Ascending aorta (tissue), 2 donors: Measurements from ENCODE around the gene GIT1. TPM values are rescaled to one million over a fixed set of nuclear protein-coding genes. Genes with fewer than 3 reads are reported as not detected.

Experiments used
- DNase-seq, 2 donors: peaks; one replicate each; pipeline ENCODE4 v3.0.0-alpha.2; 2019; ENCODE audit warnings: low spot score in 2 of 2
- H3K27ac ChIP-seq, 2 donors: fragments of 200-600 bp; sonication (generic); one replicate each; pipeline ENCODE4 v1.5.1; 2016 to 2017; ENCODE audit warnings: mild to moderate bottlenecking in 1 of 2
- H3K27me3 ChIP-seq: fragments of 200-600 bp; sonication (generic); one replicate; pipeline ENCODE4 v1.5.1; 2017
- H3K36me3 ChIP-seq, 2 donors: fragments of 200-600 bp; sonication (generic); one replicate each; pipeline ENCODE4 v1.5.1; 2016
- H3K4me1 ChIP-seq, 2 donors: fragments of 200-600 bp; sonication (generic); one replicate each; pipeline ENCODE4 v1.5.1; 2016 to 2017; ENCODE audit warnings: mild to moderate bottlenecking in 1 of 2
- H3K4me3 ChIP-seq, 2 donors: fragments of 200-600 bp; sonication (generic); one replicate each; pipeline ENCODE4 v1.5.1; 2016 to 2017; ENCODE audit warnings: mild to moderate bottlenecking in 1 of 2
- H3K9me3 ChIP-seq, 2 donors: fragments of 200-600 bp; sonication (generic); one replicate each; pipeline ENCODE4 v1.5.1; 2016
- CTCF ChIP-seq, 3 experiments: fragments of 200-600 bp in 2 of 3; fragments of 450-650 bp in 1 of 3; sonication (generic) in 2 of 3; IDR thresholded peaks; one replicate each; pipeline ENCODE4 v1.5.1; 2016 to 2019; ENCODE audit warnings: antibody characterized with exemption in 3 of 3, mild to moderate bottlenecking in 1 of 3, moderate library complexity in 1 of 3
- intact Hi-C: fragments of 100-400 bp; cut with DNase I; formaldehyde crosslinking; loops from one replicate; pipeline ENCODE4 v1.15.1; 2023
- total RNA-seq: library from RNA; depleted of rRNA; stranded (reverse); fragments of >200 nt; gene quantifications from one replicate; pipeline ENCODE4 v1.1.0, GENCODE V29; 2016

The GIT1 gene
- total RNA-seq, 1 donor from 2014 or later = 142 TPM

GRCh38 chr17:29591146-29591736 is 1.8 kb upstream of the GIT1 start:
- Histone ChIP-seq H3K36me3 (no peaks in the 10 kb centered on the region), H3K4me1 (peaks cover 36 to 55% of the 10 kb centered on the region in 2 donors), H3K27me3 (no peaks in the 10 kb centered on the region), H3K27ac (peak overlapping the region; percentile 87 to 95), H3K9me3 (no peaks in the 10 kb centered on the region), H3K4me3 (peak overlapping the region; percentile 84 to 88)
- TF ChIP-seq CTCF (IDR thresholded peaks at IDR 0.05) = no peak
- DNase-seq = no peak
- intact Hi-C loops = loop anchor here (1.0 to 5.0 kb wide), 5 partner anchors 11 to 340 kb away; partner anchors contain the start of gene SSH2

- intact Hi-C loops = loop anchor here (1.0 to 5.0 kb wide), 5 partner anchors 10 to 340 kb away; partner anchors contain the start of gene SSH2
- Histone ChIP-seq H3K4me1 (peaks cover 36 to 55% of the 10 kb centered on the region in 2 donors), H3K36me3 (no peaks in the 10 kb centered on the region), H3K9me3 (no peaks in the 10 kb centered on the region), H3K27me3 (no peaks in the 10 kb centered on the region), H3K4me3 (peak overlapping the region; percentile 84 to 88), H3K27ac (peak overlapping the region; percentile 87 to 95)
- DNase-seq = no peak
- no peak for TF ChIP-seq CTCF (IDR thresholded peaks at IDR 0.05)
Measured at GRCh38 chr17:29590411-29591145, 1.1 kb upstream of the GIT1 start.

- H3K4me3 ChIP-seq = peak overlapping the region; percentile 84 to 97
- H3K9me3 ChIP-seq = no peaks in the 10 kb centered on the region
- H3K36me3 ChIP-seq = no peaks in the 10 kb centered on the region
- peaks cover 36 to 55% of the 10 kb centered on the region in 2 donors for H3K4me1 ChIP-seq
- no peak for TF ChIP-seq CTCF (IDR thresholded peaks at IDR 0.05)
- intact Hi-C loops = loop anchor here (2.0 kb wide), 1 partner anchor 20 kb away; the partner anchor contains the start of gene TP53I13
- DNase-seq = no peak
- H3K27ac ChIP-seq = peak overlapping the region; percentile 82 to 83
- H3K27me3 ChIP-seq = no peaks in the 10 kb centered on the region
Measured at GRCh38 chr17:29588562-29589411, 661 bp downstream of the GIT1 start.

- H3K9me3 ChIP-seq = no peaks in the 10 kb centered on the region
- H3K4me3 ChIP-seq = peak overlapping the region; percentile 84 to 97
- H3K27me3 ChIP-seq = no peaks in the 10 kb centered on the region
- no peak for TF ChIP-seq CTCF (IDR thresholded peaks at IDR 0.05)
- peaks cover 34 to 53% of the 10 kb centered on the region in 2 donors for H3K4me1 ChIP-seq
- no peaks in the 10 kb centered on the region for H3K36me3 ChIP-seq
- H3K27ac ChIP-seq = peak overlapping the region; percentile 82 to 83
- DNase-seq = no peak
- intact Hi-C loops = loop anchor here (2.0 kb wide), 1 partner anchor 19 kb away; the partner anchor contains the start of gene TP53I13
Measured at GRCh38 chr17:29588017-29588561, 1.4 kb downstream of the GIT1 start.

GRCh38 chr17:29587591-29587990 is 1.9 kb downstream of the GIT1 start:
- Histone ChIP-seq H3K4me3 (peak overlapping the region in 1 of 2 donors; percentile 97), H3K36me3 (peaks cover 0 to under 1% of the 10 kb centered on the region in 2 donors), H3K4me1 (peaks cover 31 to 50% of the 10 kb centered on the region in 2 donors), H3K27ac (peak overlapping the region; percentile 82 to 83), H3K27me3 (no peaks in the 10 kb centered on the region), H3K9me3 (no peaks in the 10 kb centered on the region)
- DNase-seq = no peak
- intact Hi-C loops = no loop called here
- no peak for TF ChIP-seq CTCF (IDR thresholded peaks at IDR 0.05)
